GM10266 (cell line): ENCODE results near the gene HDGF.
A peak's percentile ranks its signal among the peaks of the same experiment; 100 is the strongest.

Experiments
- DNase-seq: peaks from one replicate; pipeline ENCODE4 v3.0.0; 2012; ENCODE audit errors: extremely low spot score
- CTCF ChIP-seq: IDR thresholded peaks from 2 replicates; pipeline ENCODE4 v1.5.1; 2012; ENCODE audit warnings: mild to moderate bottlenecking, low read depth; ENCODE audit not compliant: control insufficient read depth, insufficient read depth; ENCODE audit errors: missing control alignments

The HDGF gene

GRCh38 chr1:156756355-156756754 is 4.9 kb upstream of the HDGF start:
- no peak for TF ChIP-seq CTCF
- DNase-seq = no peak

GRCh38 chr1:156755527-156755950 is 4.1 kb upstream of the HDGF start:
- TF ChIP-seq CTCF = no peak
- DNase-seq = no peak

- no peak for TF ChIP-seq CTCF
- DNase-seq = no peak
These were observed 2.7 kb upstream of the HDGF start for GRCh38 chr1:156754219-156754618.

- no peak for DNase-seq
- TF ChIP-seq CTCF = no peak
These were observed 1.5 kb upstream of the HDGF start for GRCh38 chr1:156752843-156753482.

- TF ChIP-seq CTCF = no peak
- DNase-seq = peak; percentile 97
These were observed 444 bp upstream of the HDGF start for GRCh38 chr1:156751757-156752481.

GRCh38 chr1:156750711-156751450 is 594 bp downstream of the HDGF start:
- DNase-seq = peak; percentile 40
- TF ChIP-seq CTCF = no peak
